Activated B cell treated with CpG ODN at 0.5 μM for 24 hours (primary cell): Measurements from ENCODE around the gene B3GNT5. TPM values are rescaled to one million over a fixed set of nuclear protein-coding genes. Genes with fewer than 3 reads are reported as not detected.

ENCODE experiments used
- ATAC-seq: fragments of 200-7000 bp; cut with Tn5 transposase; one replicate; pipeline ENCODE4 v1.10.0; 2021; ENCODE audit warnings: low read depth, mild to moderate bottlenecking, moderate library complexity
- CTCF ChIA-PET: fragments of 350-600 bp; sonication (Branson Sonifier 250); formaldehyde crosslinking; loops from one replicate; lab custom pipeline; 2021; ENCODE audit warnings: antibody characterized with exemption; lab: Charles Lee
- POLR2A ChIA-PET: fragments of 350-600 bp; sonication (Branson Sonifier 250); formaldehyde crosslinking; loops from one replicate; lab custom pipeline; 2021; ENCODE audit warnings: antibody characterized with exemption; lab: Charles Lee
- DNase-seq: peaks from one replicate; pipeline ENCODE4 v3.0.0; 2022
- H3K27ac Mint-ChIP-seq: one replicate; pipeline ENCODE4 v1.8.0; 2020; ENCODE audit warnings: mixed read lengths
- H3K27me3 Mint-ChIP-seq: one replicate; pipeline ENCODE4 v1.8.0; 2021; ENCODE audit warnings: mixed read lengths
- H3K36me3 Mint-ChIP-seq: one replicate; pipeline ENCODE4 v1.8.0; 2021; ENCODE audit warnings: low read depth, mixed read lengths
- H3K4me1 Mint-ChIP-seq: one replicate; pipeline ENCODE4 v1.8.0; 2021; ENCODE audit warnings: mixed read lengths
- H3K4me3 Mint-ChIP-seq: one replicate; pipeline ENCODE4 v1.8.0; 2020; ENCODE audit warnings: mild to moderate bottlenecking, mixed read lengths
- H3K9me3 Mint-ChIP-seq: one replicate; pipeline ENCODE4 v1.8.0; 2020; ENCODE audit warnings: mixed read lengths
- intact Hi-C: fragments of 100-400 bp; cut with micrococcal nuclease; formaldehyde crosslinking; loops from one replicate; pipeline ENCODE4 v1.15.1; 2024
- total RNA-seq: library from RNA; stranded (reverse); gene quantifications from 2 replicates; pipeline ENCODE4 v1.2.3, GENCODE V29; 2022
- TF ChIP-seq, protein P1 (sequence below): fragments of 200-600 bp; IDR thresholded peaks from one replicate; pipeline ENCODE4 v1.8.0; 2022; ENCODE audit warnings: antibody characterized with exemption, mild to moderate bottlenecking

The B3GNT5 gene
- total RNA-seq, 1 donor from 2014 or later: 0.38 TPM

DNA sequence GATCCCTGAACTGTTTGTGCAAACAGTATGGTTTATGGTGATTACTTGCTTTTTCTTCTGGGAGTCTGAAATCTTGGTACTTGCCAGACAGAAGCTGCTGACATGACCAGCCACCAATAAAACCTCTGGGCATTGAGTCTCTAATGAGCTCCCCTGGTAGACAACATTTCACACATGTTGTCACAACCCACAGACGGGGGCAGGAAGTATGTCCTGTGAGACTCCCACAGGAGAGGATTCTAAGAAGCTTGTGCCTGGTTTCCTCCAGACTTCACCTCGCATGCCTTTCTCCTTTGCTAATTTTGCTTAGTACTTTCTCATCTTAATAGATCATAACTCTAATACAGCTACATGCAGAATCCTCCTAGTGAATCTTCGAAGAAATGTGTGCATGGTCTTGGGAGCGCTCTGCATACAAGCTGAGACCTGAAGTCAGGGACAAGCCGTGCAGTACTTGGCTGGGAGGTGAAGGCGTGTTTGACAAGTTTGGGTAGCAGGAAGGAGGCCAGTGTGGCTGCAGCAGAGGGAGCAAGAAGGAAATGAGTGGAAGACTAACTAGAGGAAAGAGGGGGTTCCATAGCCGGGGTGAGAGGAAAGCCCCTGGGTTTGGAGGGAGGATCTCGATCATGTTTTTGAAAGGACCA is 49.0 kb downstream of the B3GNT5 start:
- Mint-ChIP-seq H3K27ac (no peak overlapping the region), H3K4me3 (no peak overlapping the region), H3K27me3 (no peaks in the 10 kb centered on the region), H3K36me3 (no peaks in the 10 kb centered on the region), H3K9me3 (no peaks in the 10 kb centered on the region), H3K4me1 (peaks cover 8% of the 10 kb centered on the region)
- TF ChIP-seq, protein P1, sequence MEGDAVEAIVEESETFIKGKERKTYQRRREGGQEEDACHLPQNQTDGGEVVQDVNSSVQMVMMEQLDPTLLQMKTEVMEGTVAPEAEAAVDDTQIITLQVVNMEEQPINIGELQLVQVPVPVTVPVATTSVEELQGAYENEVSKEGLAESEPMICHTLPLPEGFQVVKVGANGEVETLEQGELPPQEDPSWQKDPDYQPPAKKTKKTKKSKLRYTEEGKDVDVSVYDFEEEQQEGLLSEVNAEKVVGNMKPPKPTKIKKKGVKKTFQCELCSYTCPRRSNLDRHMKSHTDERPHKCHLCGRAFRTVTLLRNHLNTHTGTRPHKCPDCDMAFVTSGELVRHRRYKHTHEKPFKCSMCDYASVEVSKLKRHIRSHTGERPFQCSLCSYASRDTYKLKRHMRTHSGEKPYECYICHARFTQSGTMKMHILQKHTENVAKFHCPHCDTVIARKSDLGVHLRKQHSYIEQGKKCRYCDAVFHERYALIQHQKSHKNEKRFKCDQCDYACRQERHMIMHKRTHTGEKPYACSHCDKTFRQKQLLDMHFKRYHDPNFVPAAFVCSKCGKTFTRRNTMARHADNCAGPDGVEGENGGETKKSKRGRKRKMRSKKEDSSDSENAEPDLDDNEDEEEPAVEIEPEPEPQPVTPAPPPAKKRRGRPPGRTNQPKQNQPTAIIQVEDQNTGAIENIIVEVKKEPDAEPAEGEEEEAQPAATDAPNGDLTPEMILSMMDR: no peak
- ChIA-PET CTCF (no interaction called here), POLR2A (no interaction called here)
- ATAC-seq (no peak), DNase-seq (no peak)
- intact Hi-C loops: no loop called here

DNA sequence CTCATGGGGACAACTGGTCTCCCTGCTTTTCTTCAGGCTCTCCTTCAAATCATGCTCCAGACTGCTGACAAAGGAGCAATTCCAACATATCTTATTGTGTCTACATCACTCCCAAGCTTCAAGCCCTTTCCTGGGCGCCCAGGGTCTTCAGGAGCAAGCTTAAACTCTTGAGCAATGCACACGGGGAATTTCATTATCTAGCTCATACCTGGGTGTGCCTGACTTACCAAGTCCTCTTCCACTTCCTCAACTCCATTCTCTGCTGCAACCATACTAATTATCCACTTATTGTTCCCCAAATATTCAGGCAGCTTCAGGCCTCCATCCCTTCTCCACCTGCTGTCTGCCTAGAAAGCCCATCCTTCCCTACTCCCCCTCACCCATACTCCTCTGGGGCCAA is 50.6 kb downstream of the B3GNT5 start:
- POLR2A ChIA-PET: no interaction called here
- H3K36me3 Mint-ChIP-seq: no peaks in the 10 kb centered on the region
- intact Hi-C loops: no loop called here
- ATAC-seq (no peak), DNase-seq (no peak)
- no peaks in the 10 kb centered on the region for H3K27me3 Mint-ChIP-seq
- H3K27ac Mint-ChIP-seq: no peak overlapping the region
- H3K4me1 Mint-ChIP-seq: peaks cover 12% of the 10 kb centered on the region
- TF ChIP-seq, protein P1: no peak
- H3K9me3 Mint-ChIP-seq: no peaks in the 10 kb centered on the region
- H3K4me3 Mint-ChIP-seq: no peak overlapping the region
- CTCF ChIA-PET: no interaction called here

DNA sequence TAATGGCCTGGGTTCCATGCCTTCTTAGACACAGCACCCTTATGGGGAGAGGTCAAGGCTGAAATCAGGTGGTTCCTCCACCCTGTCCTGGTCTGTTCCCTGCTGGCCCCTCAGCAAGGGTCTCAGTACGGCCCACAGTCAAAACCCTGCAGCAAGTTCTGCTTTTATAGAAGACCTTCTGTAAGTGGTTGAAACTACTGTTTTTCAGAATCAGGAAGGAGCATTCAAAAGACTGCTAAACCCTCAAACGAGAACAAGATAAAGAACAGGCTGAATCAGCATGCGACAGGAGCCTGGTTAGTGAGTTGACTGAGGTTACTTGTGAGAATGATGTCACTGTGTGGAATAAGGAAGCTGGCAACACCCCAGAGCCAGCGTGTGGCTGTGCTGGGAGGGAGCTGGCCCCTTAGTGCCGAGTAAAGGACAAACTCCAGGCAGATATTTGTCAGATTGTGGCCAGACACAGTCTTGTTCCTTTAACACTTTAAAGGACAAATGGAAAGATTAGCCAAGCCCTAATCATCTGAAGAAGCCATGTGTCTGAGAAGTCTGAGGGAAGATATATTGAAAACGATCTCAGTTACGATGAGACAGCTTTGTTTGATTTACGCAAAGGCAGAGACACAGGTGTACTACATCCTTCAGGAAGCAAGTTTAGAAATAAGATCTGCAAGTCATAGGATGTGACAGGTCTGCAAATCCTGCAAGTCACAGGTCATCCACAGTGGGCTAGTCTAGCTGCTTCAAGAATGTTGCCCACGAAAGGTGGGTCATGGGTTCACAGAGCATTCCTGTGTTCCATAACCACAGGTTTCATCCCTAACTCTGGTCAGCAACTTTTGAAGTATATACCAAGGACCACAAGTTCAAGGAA is 54.0 kb downstream of the B3GNT5 start:
- intact Hi-C loops: loop anchor here (1.0 kb wide), 1 partner anchor 21 kb away; no protein-coding TSS in a partner anchor
- CTCF ChIA-PET: no interaction called here
- H3K27me3 Mint-ChIP-seq: no peaks in the 10 kb centered on the region
- DNase-seq (no peak), ATAC-seq (peak; percentile 93)
- TF ChIP-seq, protein P1: no peak
- no peaks in the 10 kb centered on the region for H3K9me3 Mint-ChIP-seq
- H3K36me3 Mint-ChIP-seq: no peaks in the 10 kb centered on the region
- POLR2A ChIA-PET: interaction anchor here (0.6 to 1.2 kb wide), 2 partner anchors 21 to 25 kb away, joined by 3 to 9 read pairs; no protein-coding TSS in a partner anchor
- H3K27ac Mint-ChIP-seq: peak overlapping the region; percentile 22
- peaks cover 12% of the 10 kb centered on the region for H3K4me1 Mint-ChIP-seq
- peak overlapping the region; percentile 30 for H3K4me3 Mint-ChIP-seq

DNA sequence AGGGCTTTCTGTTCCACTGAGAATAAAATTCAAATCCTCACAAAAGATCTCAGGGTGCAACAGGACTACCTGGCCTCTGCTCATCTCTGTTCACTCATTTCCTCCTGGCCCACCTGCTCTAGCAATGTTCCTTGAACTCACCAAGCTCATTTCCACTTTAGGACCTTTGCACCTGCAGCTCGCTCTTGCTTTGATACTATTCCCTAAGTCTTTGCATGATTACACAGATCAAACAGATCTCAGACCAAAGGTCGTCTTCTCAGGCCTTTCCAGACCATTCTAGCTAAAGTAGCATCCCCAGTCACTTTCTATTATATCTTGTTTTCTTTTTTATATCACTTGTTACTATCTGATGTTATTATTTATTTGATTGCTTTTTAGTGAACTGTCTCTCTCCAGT is 54.7 kb downstream of the B3GNT5 start:
- peaks cover 12% of the 10 kb centered on the region for H3K4me1 Mint-ChIP-seq
- ChIA-PET CTCF (no interaction called here), POLR2A (interaction anchor here (0.6 kb wide), 1 partner anchor 26 kb away, joined by 9 read pairs; no protein-coding TSS in a partner anchor)
- TF ChIP-seq, protein P1: no peak
- intact Hi-C loops: loop anchor here (1.0 kb wide), 1 partner anchor 21 kb away; no protein-coding TSS in a partner anchor
- no peak overlapping the region for H3K27ac Mint-ChIP-seq
- no peaks in the 10 kb centered on the region for H3K9me3 Mint-ChIP-seq
- H3K36me3 Mint-ChIP-seq: no peaks in the 10 kb centered on the region
- DNase-seq: no peak
- no peaks in the 10 kb centered on the region for H3K27me3 Mint-ChIP-seq
- no peak overlapping the region for H3K4me3 Mint-ChIP-seq
- ATAC-seq: no peak

DNA sequence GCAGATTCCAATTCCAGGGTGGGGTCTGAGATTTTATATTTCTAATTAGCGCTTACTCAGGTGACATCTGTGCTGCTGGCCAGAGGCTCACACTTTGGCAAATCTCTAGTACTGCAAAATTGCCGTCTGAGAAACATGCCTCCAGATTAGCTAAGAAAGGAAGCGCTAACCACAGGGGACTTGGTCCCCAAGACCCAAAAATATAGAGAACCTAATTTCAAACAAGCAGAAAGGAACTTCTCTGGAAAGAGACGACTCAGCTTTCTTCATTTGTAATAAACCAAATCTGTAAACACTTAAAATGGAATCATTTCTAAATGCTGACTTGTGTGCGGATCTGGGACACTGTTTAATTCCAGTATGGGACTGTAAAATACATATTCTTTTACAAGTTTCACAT is 55.7 kb downstream of the B3GNT5 start:
- DNase-seq: no peak
- ChIA-PET POLR2A (no interaction called here), CTCF (no interaction called here)
- Mint-ChIP-seq H3K4me1 (peaks cover 12% of the 10 kb centered on the region), H3K27ac (no peak overlapping the region), H3K27me3 (no peaks in the 10 kb centered on the region), H3K4me3 (no peak overlapping the region), H3K36me3 (no peaks in the 10 kb centered on the region), H3K9me3 (no peaks in the 10 kb centered on the region)
- no peak for ATAC-seq
- TF ChIP-seq, protein P1: no peak
- intact Hi-C loops: no loop called here
